Activated CD8-positive, alpha-beta memory T cell treated with anti-CD3 and anti-CD28 coated beads, Interleukin-2, amount 50 U/mL, for 48 hours (primary cell): ENCODE data around the gene DDA1.

ENCODE experiments used
- DNase-seq: peaks from one replicate; pipeline ENCODE4 v3.0.0-alpha.2; 2020

Gene DDA1

DNA sequence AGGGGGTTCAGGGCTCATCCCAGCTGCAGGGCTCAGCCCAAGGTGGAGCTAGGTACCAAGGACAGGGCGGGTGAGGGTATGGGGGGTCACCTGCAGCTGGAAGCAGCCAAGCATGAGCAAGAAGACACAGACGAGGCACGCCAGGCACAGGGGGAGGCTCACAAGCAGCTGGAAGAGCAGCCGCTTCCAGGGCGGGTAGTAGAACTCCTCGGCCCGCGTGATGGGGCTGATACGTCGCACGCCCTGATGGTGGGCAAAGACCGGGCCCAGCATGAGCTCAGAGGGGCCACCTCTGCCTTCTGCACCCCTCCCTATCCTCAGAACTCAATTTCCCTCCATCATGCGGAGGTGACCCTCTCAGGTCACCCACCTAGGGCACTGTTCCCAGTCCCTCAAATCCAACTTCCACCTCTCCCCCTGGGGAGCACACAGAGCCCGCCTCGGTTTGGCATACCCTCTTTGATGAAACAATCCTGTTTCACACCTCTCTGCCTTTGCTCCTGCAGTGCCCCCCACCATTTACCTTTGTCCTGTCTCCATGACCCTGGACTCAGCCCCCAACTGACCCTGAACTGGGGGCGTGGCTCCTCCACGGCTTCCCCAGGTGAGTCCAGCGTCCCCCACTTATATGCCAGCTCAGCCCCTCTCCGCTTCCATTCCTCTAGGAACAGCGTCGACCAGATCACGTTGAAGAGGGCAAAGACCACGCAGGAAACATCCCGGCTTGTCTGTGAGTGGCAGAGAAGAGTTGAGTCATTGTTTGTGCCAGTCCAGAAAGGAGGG lies 21.1 kb downstream of the DDA1 start:
- DNase-seq = no peak

DNA sequence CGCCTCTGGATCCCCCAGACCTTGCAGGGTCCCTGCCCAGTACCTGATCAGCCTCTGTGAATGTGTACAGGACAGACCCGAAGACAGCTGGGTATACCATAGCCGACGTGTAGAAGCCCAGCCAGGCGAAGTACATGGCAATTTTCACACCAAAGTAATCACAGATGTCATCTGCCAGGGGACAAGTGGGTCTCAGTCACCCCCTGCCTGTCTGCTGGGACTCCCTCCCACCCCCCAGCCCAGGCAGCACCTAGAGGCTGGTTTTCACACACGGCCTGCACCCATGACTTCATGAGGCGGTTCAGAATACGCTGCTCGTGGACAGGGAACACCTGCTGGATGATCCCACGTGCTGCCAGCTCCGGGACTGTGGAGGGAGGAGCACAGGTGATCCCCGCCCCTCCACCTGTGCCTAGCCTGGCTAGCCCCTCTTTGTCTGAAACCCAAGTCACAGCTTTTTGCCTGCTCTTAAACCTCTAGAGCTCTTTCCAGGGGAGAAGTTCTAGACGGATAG lies 21.7 kb downstream of the DDA1 start:
- DNase-seq = no peak

DNA sequence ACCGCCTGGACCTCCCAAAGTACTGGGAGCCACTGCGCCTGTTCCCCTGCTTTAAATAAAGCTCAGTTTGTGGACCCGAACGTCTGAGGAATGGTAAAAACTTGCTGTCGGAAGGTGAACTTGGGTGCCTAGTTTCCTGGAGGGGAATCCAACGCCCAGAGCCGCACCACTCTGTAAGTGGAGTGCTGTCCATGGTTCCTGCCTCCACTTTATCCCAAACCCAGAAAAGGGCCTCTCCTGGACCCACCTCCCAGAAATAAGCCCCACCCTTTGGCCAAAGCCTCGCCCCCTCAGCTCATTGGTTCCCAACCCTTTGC lies 23.0 kb downstream of the DDA1 start:
- no peak for DNase-seq

DNA sequence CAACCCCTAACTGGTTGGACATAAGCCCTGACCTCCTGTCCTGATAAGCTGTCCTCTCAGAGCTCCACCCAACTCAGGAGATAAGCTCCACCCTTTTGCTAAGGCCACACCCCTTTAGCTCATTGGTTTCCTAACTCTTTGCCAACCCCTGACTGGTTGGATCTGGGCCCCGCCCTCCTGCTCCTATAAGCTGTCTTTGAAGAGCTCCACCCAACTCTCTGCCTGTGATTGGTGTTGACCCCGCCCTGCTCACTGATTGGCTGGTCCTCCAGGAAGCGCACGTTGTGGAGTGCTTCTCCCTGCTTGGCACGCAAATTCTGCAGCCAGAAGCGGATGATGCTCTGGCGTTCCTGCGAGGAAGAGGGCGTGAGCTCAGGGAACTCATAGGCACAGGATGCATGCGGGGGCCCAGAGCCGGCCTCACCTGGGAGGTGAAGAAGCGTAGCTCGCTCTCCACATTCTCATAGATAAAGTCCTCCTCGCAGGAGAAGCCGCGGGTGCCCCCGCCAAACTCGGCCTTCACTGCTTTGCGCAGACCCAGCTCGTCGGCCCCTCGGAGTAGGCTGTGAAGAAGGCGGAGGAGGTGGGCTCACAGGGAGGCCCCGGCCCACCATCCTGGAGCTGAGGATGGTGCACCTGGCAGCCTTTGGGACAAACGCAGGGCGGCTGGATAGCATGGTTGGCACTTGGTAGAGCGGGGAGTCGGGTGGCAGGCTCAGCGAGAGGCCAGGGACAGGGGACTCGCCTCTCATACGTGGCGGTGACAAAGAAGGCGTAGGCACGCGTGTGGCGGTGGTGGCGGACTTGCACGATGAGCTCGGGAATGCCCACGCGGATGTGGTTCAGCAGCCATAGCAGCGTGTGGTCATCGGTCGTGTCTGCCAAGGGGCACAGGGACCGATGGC lies 23.6 kb downstream of the DDA1 start:
- DNase-seq = peak; percentile 67

DNA sequence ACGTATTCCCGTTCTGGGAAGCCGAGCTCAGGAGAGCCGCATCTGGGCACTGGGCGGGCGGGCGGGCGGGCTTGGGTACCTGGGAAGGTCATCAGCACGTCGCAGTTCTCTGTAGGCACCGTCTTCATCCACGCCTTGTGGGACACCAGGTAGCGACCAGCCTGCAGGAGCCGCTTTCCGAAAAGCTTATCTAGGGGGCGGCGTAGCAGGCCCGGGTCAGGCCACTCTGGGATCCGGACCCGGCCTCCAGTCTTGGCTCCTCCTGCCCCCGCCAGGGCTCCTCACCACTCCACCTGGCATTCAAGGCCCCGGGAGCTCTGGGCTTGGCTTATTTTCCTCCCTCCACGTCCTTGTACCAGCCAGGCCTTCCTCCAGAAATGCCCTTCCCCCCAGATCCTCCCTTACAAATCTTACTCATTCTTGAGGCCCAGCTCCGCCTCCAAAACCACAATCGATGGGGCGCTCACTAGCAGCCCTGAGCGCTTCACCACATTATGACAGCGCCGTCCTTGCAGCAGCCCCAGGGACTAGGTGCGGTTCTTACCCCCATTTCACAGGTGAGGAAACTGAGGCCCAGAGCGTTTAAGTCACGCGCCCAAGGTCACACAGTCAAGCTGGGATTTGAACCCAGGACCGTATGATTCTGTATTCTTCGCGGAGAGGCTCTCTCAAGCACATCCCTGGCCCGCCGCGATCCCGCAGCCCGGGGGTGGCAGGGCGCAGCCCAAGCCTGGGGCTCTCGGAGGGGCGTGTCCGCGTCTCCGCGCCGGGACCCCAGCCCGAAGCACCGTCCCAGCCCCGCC lies 24.4 kb downstream of the DDA1 start:
- DNase-seq = peak; percentile 83

DNA sequence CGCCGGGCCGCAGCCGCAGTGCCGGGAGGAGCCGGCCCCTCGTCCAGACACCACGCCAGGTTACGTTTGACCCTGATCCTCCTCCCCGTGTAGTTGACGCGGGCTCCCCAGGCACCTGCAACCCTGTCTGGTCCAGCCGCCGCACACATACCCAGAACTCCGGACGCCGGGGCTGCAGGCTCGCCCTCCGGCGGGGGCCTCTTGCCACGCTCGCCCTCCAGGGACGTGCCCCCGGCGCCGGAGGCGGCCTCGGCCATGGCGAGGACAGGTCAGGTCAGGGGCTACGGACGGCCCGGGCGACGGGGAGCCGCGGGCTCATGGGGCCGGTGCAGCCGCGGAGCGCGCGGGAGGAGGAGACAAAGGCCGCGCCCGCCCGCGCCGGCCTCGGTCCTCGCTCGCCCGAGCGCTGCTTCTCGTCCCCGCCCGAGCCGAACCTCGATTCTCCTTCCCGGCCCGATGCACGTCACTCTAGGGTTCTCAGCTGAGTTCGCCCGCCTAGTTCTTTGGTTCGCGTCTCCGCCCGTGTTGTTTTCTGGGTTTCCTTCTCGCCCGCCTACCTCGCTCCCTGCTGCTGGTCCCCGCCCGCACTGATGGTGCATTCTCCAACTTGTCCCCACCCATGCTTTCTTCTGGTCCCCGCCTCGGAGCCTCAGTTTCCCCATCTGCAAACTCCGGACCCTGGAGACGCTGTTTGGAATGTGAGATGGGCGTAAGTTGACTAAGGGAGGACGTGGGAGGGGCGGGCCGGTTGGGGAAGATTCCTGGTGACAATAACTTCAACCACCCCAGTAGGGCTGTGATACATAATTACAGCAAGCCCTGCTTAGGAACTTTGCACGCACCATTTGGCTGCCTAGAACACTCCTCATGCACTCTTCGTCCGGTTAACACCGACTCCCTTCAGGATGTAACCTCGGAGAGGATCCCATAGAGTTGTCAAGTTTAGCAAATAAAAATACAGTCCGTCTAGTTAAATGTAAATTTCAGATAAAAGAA lies 25.3 kb downstream of the DDA1 start, which contains the start of gene ANO8:
Gene ANO8, minus strand, starts transcription at position 442 of the 996 bp plus-strand sequence. Its CDS starts 185 bp downstream, at position 257.
- peak; percentile 96 for DNase-seq

DNA sequence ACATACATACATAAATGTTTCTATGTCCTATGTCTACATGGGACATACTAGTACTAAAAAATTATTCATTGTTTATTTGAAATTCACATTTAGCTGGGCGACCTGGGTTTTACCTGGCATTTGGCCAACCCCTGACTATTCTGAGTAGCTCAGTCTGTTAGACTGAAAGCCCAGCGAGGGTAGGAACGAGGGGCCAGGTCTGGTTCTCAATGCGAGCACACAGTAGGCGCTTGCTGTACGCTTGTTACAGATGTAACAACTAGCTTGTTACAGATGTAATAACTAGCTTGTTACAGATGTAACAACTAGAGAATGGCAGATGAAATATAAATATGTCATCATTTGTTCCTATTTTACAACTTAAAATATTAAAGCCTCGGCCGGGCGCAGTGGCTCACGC lies 26.2 kb downstream of the DDA1 start:
- DNase-seq = no peak

DNA sequence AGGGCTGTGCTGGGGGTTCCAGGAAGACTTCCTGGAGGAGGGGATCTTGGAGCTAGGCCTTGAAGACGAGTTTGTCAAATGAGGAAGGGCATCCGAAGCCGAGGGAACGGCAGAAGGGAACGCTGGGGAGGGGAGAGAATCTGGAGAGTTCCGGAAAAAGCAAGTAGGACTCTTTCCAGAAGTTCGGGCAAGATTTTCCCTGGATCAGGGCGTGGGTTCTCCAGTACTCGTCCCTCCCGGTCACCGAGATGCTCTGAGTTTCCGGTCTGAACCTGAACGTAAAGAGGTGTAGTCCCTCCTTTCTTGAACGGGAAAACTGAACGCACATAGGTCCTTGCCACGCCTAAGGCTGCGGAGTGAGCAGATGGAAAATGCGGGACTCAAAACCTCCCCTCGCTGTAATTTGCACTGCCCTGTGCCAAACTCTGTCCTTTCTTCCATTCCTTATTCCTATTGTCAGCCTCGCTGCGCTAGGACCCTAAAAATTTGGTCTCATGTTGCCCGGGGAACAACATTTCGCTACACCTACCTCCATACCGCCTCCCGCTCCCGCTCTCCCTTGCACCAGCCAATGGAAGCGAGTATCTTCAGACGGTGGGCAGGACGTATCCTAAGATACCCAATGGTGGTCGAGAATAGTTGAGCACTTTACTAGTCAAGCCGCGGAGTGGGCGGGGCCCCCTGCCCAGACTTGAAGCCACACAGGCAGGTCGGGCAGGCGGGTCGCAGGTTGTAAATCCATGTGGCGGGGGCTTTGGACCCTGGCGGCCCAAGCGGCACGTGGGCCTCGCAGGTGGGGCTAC lies 27.7 kb downstream of the DDA1 start, which contains the start of gene GTPBP3:
Gene GTPBP3, plus strand, starts transcription at position 682 of the 803 bp plus-strand sequence. Its CDS starts 59 bp downstream, at position 741.
- DNase-seq = peak; percentile 95

DNA sequence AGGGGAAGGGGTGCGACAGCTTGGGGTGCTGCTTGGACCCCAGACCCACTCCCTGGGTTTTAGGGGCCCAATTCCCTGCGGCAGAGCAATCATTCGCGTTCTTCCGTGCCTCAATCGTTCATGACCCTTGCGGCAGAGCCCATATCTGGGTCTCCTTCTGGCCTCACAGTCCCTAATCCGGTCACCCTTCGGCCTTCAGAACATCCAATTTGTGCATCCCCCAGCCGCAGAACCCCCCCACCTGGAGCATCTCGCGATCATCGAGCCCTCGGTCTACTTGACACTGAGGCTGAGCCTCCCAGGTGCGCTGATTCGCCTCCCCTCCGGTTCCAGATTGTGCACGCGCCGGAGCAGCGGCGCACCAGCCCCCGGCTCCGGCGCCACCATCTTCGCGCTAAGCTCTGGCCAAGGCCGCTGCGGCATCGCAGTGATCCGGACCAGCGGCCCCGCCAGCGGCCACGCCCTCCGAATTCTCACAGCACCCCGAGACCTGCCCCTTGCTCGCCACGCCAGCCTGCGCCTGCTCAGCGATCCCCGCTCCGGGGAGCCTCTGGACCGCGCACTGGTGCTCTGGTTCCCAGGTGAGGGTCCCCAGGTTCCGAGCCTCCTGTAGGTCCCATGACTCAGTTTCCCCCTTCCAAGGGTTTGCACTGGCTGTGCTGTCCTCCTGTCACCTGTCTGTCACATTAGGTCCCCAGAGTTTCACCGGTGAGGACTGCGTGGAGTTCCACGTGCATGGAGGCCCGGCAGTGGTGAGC lies 28.5 kb downstream of the DDA1 start:
- DNase-seq = peak; percentile 76

DNA sequence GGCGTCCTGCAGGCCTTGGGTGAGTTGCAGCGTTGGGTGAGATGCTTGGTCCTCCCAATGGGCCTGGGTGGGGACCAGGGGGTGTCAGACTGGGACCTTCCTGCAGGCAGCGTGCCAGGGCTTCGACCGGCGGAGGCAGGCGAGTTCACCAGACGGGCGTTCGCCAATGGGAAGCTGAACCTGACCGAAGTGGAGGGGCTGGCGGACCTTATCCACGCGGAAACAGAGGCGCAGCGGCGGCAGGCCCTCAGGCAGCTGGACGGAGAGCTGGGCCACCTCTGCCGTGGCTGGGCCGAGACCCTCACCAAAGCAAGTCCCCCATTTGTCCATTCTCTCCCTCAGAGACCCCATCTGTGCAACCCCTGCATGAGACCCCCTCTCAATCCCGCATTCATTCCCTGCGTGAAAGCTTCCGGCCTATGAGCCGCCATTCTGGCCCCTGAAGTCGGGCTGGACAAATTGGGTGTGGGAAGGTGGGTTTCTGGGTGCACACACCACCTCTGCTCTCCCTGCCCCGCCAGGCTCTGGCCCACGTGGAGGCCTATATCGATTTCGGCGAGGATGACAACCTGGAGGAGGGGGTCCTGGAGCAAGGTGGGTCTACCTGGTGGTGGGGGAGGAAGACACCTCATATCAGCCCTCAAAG lies 29.2 kb downstream of the DDA1 start:
- peak; percentile 54 for DNase-seq

DNA sequence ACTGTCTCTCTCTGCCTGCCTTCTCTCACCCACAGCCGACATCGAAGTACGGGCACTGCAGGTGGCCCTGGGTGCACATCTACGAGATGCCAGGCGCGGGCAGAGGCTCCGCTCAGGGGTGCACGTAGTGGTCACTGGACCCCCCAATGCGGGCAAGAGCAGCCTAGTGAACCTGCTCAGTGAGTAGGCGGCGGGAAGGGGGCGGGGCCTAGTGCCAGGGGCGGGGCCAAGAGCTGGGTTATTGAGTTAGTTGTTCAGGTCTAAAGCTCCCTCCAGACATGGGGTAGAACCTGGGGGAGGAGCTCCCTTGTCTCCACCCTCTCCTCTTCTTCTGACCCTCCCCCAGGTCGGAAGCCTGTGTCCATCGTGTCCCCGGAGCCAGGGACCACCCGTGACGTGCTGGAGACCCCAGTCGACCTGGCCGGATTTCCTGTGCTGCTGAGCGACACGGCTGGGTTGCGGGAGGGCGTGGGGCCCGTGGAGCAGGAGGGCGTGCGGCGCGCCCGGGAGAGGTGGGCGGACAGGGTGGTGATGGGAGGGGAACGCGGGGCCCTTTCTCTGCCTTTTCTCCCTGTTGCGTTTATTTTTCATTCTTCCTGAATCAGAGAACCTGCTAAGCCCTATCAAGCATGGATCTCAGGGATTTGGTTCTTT lies 29.9 kb downstream of the DDA1 start:
- DNase-seq = peak; percentile 83

DNA sequence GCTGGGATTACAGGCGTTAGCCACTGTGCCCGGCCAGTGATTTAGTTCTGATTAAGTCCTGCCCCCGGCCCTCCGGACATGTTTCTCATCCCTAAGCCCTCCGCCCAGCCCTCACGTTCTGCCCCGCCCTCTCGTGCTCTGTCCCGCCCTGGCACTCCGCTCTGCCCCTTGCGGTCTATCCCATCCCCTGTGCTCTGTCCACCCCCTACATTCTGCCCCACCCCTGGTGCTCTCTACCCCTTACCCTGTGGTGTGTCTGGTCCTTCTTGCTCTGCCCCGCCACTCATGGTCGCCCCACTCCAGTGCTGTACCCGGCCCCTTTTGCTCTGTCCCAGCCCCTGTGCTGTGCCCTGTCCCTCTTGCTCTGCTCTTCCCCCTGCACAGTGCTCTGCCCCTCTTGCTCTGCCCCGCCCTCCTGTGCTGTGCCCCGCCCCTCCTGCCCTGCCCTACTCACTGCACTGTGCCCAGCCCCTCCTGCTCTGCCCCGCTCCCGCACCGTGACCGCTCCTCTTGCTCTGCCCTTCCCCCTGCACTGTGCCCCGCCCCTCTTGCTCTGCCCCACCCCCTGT lies 31.0 kb downstream of the DDA1 start:
- DNase-seq = peak; percentile 52

DNA sequence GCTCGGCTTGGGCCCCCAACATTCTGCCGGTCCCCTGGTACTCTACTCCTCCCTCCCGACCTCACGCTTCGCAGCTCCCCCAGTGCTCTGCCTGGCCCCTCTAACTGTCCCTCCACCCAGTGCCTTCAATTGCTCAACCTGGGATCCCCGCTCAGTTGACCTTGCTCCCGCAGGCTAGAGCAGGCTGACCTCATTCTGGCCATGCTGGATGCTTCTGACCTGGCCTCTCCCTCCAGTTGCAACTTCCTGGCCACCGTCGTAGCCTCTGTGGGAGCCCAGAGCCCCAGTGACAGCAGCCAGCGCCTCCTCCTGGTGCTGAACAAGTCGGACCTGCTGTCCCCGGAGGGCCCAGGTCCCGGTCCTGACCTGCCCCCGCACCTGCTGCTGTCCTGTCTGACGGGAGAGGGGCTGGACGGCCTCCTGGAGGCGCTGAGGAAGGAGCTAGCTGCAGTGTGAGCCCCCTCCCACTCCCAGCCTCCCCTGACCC lies 31.6 kb downstream of the DDA1 start:
- no peak for DNase-seq

DNA sequence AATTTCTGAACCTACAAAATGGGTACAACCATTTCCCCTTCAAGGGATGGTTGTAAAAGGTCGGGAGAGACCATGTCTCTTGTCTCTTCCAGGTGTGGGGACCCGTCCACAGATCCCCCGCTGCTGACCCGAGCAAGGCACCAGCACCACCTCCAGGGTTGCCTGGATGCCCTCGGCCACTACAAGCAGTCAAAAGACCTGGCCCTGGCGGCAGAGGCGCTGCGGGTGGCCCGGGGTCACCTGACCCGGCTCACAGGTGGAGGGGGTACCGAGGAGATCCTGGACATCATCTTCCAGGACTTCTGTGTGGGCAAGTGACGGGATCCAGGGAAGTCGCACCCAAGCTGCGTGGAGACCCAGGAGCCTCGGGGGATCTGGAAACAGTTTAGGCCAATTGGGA lies 32.0 kb downstream of the DDA1 start:
- DNase-seq = no peak

DNA sequence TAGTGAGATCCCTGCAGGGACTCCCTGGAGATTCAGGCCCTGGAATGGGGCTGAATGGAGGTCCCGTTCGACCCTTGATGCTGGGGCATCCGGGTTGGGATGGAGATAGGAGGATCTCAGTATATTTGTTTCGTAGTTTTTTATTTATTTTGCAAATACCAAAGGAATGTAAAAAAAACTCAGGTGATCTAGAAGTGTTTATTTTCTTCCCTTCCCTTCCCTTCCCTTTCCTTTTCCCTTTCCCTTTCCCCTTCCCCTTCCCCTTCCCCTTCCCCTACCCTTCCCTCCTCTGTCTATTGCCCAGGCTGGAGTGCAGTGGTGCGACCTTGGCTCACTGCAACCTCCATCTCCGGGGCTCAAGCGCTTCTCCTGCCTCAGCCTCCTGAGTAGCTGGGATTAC lies 32.5 kb downstream of the DDA1 start:
- no peak for DNase-seq

DNA sequence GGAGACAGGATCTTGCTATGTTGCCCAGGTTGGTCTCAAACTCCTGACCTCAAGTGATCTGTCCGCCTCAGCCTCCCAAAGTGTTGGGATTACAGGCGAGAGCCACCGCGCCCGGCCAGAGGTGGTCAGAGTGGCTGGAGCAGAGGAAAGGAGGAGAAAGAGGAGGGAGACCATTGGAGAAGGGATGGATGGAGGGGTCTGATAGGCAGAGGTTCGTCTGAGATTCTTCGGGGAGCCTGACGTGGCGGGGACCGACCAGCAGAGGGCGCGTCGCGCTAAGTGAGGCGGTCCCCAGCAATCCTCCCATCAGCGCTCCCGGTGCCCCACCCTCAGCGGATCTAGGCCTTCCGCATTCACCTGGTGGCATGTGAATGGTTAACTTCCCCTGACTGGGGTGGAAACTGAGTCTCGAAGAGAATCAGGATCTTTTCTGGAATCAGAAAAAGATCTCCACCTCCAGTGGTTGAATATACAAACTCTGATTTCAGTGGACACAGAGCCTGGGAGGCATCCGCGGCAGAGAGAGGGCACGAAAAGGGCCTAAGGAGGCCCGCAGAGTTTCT lies 36.8 kb downstream of the DDA1 start:
- DNase-seq = peak; percentile 96

DNA sequence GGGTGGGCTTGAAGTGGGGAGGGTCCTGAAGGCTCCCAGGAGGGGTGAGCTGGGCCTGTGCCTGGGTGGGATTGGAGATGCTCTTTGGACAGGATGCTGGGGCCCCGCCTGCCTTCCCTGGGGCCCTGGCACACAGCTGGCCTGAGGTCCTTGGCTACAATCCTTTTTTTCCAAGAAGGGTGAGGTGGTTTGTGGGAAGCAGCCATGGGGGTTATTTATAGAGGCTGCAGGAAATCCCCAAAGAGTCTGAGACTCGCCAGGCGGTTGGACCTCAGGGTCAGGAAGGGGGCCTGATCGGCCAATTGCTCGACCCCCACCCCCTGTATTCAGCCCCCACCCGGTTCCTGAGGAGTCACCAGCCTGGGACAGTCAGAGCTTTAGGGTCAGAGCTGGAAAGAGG lies 38.0 kb downstream of the DDA1 start:
- DNase-seq = no peak

DNA sequence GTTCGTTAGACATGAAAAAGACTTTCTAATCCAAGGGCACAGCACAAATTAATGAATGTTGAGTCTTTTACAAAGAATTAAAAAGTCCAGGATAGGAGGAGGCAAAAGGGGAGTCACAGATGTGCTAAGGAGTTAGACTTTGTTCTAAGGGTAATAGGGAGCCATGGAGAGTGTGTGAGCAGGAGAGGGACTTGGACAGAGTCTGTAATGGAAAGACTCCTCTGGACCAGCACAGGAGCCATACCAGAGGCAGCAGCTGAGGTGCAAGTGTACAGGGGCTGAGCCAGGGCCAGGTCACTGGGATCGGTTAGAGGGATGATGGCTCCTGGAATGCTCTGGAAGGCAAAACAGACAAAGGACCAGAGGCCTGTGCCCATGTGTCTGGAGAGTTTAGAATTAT lies 38.5 kb downstream of the DDA1 start:
- no peak for DNase-seq
